ELR (cell line): Measurements from ENCODE around the gene DNAJC8.

Experiments used
- DNase-seq: peaks from one replicate; pipeline ENCODE4 v3.0.0-alpha.2; 2015; ENCODE audit warnings: low read depth

The DNAJC8 gene

GRCh38 chr1:28232558-28233263, at the start of gene DNAJC8:
Gene DNAJC8 (minus strand): TSS chr1:28233029. CDS start chr1:28232998, 31 bp downstream.
- peak; percentile 94 for DNase-seq

GRCh38 chr1:28281608-28282425, 49.0 kb upstream of the DNAJC8 start:
- no peak for DNase-seq

GRCh38 chr1:28280977-28281381, 48.1 kb upstream of the DNAJC8 start:
- no peak for DNase-seq

- DNase-seq = no peak
Observed at GRCh38 chr1:28280501-28280900, 47.7 kb upstream of the DNAJC8 start.

- no peak for DNase-seq
Observed at GRCh38 chr1:28279721-28280120, 46.9 kb upstream of the DNAJC8 start.

- no peak for DNase-seq
Observed at GRCh38 chr1:28278763-28279162, 45.9 kb upstream of the DNAJC8 start.

- DNase-seq = peak; percentile 42
Observed at GRCh38 chr1:28273216-28273860, 40.5 kb upstream of the DNAJC8 start.

- DNase-seq = no peak
Observed at GRCh38 chr1:28272215-28272852, 39.5 kb upstream of the DNAJC8 start.

GRCh38 chr1:28269529-28269928, 36.7 kb upstream of the DNAJC8 start:
- DNase-seq = no peak

- no peak for DNase-seq
Observed at GRCh38 chr1:28267633-28268032, 34.8 kb upstream of the DNAJC8 start.

- no peak for DNase-seq
Observed at GRCh38 chr1:28266920-28267322, 34.1 kb upstream of the DNAJC8 start.

- DNase-seq = no peak
Observed at GRCh38 chr1:28265577-28265976, 32.7 kb upstream of the DNAJC8 start.

GRCh38 chr1:28264897-28265296, 32.1 kb upstream of the DNAJC8 start:
- DNase-seq = no peak

- no peak for DNase-seq
Observed at GRCh38 chr1:28260803-28261174, 28.0 kb upstream of the DNAJC8 start.

- DNase-seq = peak; percentile 83
Observed at GRCh38 chr1:28259934-28260802, 27.3 kb upstream of the DNAJC8 start.

GRCh38 chr1:28259252-28259933, 26.6 kb upstream of the DNAJC8 start, which contains the start of gene SESN2:
Gene SESN2 (plus strand): TSS chr1:28259518. CDS start chr1:28259848, 330 bp downstream.
- peak; percentile 99 for DNase-seq

- peak; percentile 33 for DNase-seq
Observed at GRCh38 chr1:28258628-28259251, 25.9 kb upstream of the DNAJC8 start.

GRCh38 chr1:28257736-28258135, 24.9 kb upstream of the DNAJC8 start:
- DNase-seq = no peak

GRCh38 chr1:28256197-28256827, 23.5 kb upstream of the DNAJC8 start:
- no peak for DNase-seq

GRCh38 chr1:28249866-28250295, 17.1 kb upstream of the DNAJC8 start:
- peak; percentile 10 for DNase-seq
